Ovary (tissue), 9 donors: Measurements from ENCODE around the gene KRTAP10-2. TPM values are rescaled to one million over a fixed set of nuclear protein-coding genes. Genes with fewer than 3 reads are reported as not detected.

Source experiments
- DNase-seq, 5 donors: peaks; one replicate each; pipeline ENCODE4 v3.0.0-alpha.2; 2019 to 2020
- H3K27ac ChIP-seq, 2 donors: fragments of 200-600 bp; one replicate each; pipeline versions ENCODE4 v1.5.1 to v1.8.0; 2019 to 2022
- H3K27me3 ChIP-seq: fragments of 200-600 bp; one replicate; pipeline ENCODE4 v1.8.0; 2022
- H3K36me3 ChIP-seq: fragments of 200-600 bp; sonication (generic); one replicate; pipeline ENCODE4 v1.5.1; 2019
- H3K4me1 ChIP-seq: one replicate; pipeline ENCODE4 v1.8.1; 2013; ENCODE audit warnings: mild to moderate bottlenecking, moderate library complexity; ENCODE audit not compliant: insufficient read depth
- H3K4me3 ChIP-seq: fragments of 200-600 bp; sonication (generic); one replicate; pipeline ENCODE4 v1.5.1; 2017
- H3K9me3 ChIP-seq, 2 donors: fragments of 200-600 bp in 1 of 2; sonication (generic) in 1 of 2; one replicate each; pipeline versions ENCODE4 v1.5.1 to v1.8.1; 2013 to 2019; ENCODE audit warnings: mild to moderate bottlenecking in 1 of 2, moderate library complexity in 1 of 2
- CTCF ChIP-seq, 3 donors: fragments of 450-650 bp in 2 of 3; fragments of 200-600 bp in 1 of 3; IDR thresholded peaks; one replicate each; pipeline versions ENCODE4 v1.5.1 to v1.8.0; 2016 to 2022; ENCODE audit warnings: antibody characterized with exemption in 3 of 3, mild to moderate bottlenecking in 1 of 3
- EP300 ChIP-seq: sonication (generic); formaldehyde crosslinking; IDR thresholded peaks from one replicate; pipeline ENCODE4 v1.6.1; 2017; ENCODE audit warnings: antibody characterized with exemption
- POLR2A ChIP-seq: fragments of 450-650 bp; IDR thresholded peaks from one replicate; pipeline ENCODE4 v1.6.1; 2017; ENCODE audit warnings: antibody characterized with exemption, mild to moderate bottlenecking, moderate library complexity
- WGBS, 3 donors: extraction: QIAGEN DNeasy Blood & Tissue Kit in 1 of 3; methylation state at CpG; one replicate each; pipeline versions ENCODE4 v1.1.5 to v1.1.7; 2013 to 2017; 5-methylcytosine and 5-hydroxymethylcytosine counted together
- intact Hi-C, 4 donors: fragments of 100-400 bp; cut with DNase I; formaldehyde crosslinking; loops; one replicate each; pipeline versions ENCODE4 v1.11.0 to v1.15.1; 2022 to 2023
- polyA plus RNA-seq, 2 donors: library from polyadenylated mRNA; stranded (reverse); fragments of 200-250 nt in 1 of 2; fragments of 350-450 nt in 1 of 2; fragmentation: Illumina TruSeq in 1 of 2; extraction: RNeasy Lipid Tissue Mini Kit (QIAGEN cat#74804) in 1 of 2; gene quantifications; one replicate each; pipeline ENCODE4 v1.2.3, GENCODE V29; 2013 to 2014
- total RNA-seq, 7 donors: library from RNA; depleted of rRNA in 2 of 7; stranded (reverse); fragments of >200 nt in 2 of 7; fragmentation: NEBNext Ultra II Directional in 3 of 7; extraction: Animal tissue kit (Norgen Biotek cat#: 25700) in 3 of 7; gene quantifications; one replicate each; pipeline versions ENCODE4 v1.1.0 to v1.2.4, GENCODE V29; 2016 to 2023
- donor health status: DM: no; HTN: no; CAD: no; lungs with moderate emphysema.
- donor health status: DM: no; HTN: no; CAD: no.
- donor health status: Bipolar disorder and iron deficiency.
- donor health status: DM: yes; HTN: yes; CAD: no.
- donor health status: DM: no; HTN: no; CAD: no.
- donor health status: DM: yes; HTN: yes; CAD: no.

KRTAP10-2 gene
- total and polyA plus RNA-seq, 9 donors = not detected

GRCh38 chr21:44568667-44569556, 17.6 kb upstream of the KRTAP10-2 start:
- intact Hi-C loops = no loop called here
- 64 to 71% (median 68%) methylated on average over 27 of the region's 27 CpGs for WGBS, 3 donors
- H3K4me3 ChIP-seq = no peak overlapping the region
- H3K27ac ChIP-seq = no peak overlapping the region
- no peaks in the 10 kb centered on the region for H3K27me3 ChIP-seq
- no peak for DNase-seq
- no peaks in the 10 kb centered on the region for H3K9me3 ChIP-seq
- no peaks in the 10 kb centered on the region for H3K4me1 ChIP-seq
- TF ChIP-seq CTCF (IDR thresholded peaks at IDR 0.05) (no peak), POLR2A (no peak), EP300 (no peak)
- H3K36me3 ChIP-seq = no peaks in the 10 kb centered on the region

- Histone ChIP-seq H3K27ac (no peak overlapping the region), H3K4me1 (no peaks in the 10 kb centered on the region), H3K36me3 (no peaks in the 10 kb centered on the region), H3K4me3 (no peak overlapping the region), H3K9me3 (no peaks in the 10 kb centered on the region), H3K27me3 (no peaks in the 10 kb centered on the region)
- intact Hi-C loops = no loop called here
- no peak for TF ChIP-seq POLR2A
- TF ChIP-seq CTCF (IDR thresholded peaks at IDR 0.05) = no peak
- TF ChIP-seq EP300 = no peak
- no peak for DNase-seq
- WGBS, 3 donors = 74 to 77% (median 75%) methylated on average over 12 of the region's 12 CpGs
Observed at GRCh38 chr21:44568261-44568660, 17.0 kb upstream of the KRTAP10-2 start.

GRCh38 chr21:44567481-44568171, 16.3 kb upstream of the KRTAP10-2 start:
- no peaks in the 10 kb centered on the region for H3K27me3 ChIP-seq
- no peak overlapping the region for H3K27ac ChIP-seq
- no peak overlapping the region for H3K4me3 ChIP-seq
- H3K9me3 ChIP-seq = no peaks in the 10 kb centered on the region
- intact Hi-C loops = no loop called here
- H3K4me1 ChIP-seq = no peaks in the 10 kb centered on the region
- WGBS, 3 donors = 87 to 91% (median 87%) methylated on average over 18 of the region's 18 CpGs
- no peak for DNase-seq
- H3K36me3 ChIP-seq = no peaks in the 10 kb centered on the region
- TF ChIP-seq EP300 = no peak
- TF ChIP-seq CTCF (IDR thresholded peaks at IDR 0.05) = no peak
- TF ChIP-seq POLR2A = no peak

GRCh38 chr21:44566403-44566802, 15.1 kb upstream of the KRTAP10-2 start:
- 70 to 79% (median 77%) methylated on average over 1 of the region's 1 CpG for WGBS, 3 donors
- Histone ChIP-seq H3K27ac (no peak overlapping the region), H3K27me3 (no peaks in the 10 kb centered on the region), H3K4me3 (no peak overlapping the region), H3K36me3 (no peaks in the 10 kb centered on the region), H3K9me3 (no peaks in the 10 kb centered on the region), H3K4me1 (no peaks in the 10 kb centered on the region)
- intact Hi-C loops = no loop called here
- TF ChIP-seq POLR2A (no peak), CTCF (IDR thresholded peaks at IDR 0.05) (no peak), EP300 (no peak)
- no peak for DNase-seq
